Germinal center (tissue), 1 donor: ENCODE measurements around the gene SLAMF6.
A peak's percentile ranks its signal among the peaks of the same experiment; 100 is the strongest.
"Not testable (repeated sequence)": the region's sequence is repeated elsewhere in the genome, so short reads cannot be mapped to it uniquely, and the experiment has no call there.

Source experiments
- DNase-seq: peaks from one replicate; pipeline ENCODE4 v3.0.0; 2012; ENCODE audit warnings: mixed read lengths, low spot score

Gene SLAMF6

GRCh38 chr1:160504651-160505050 lies 18.4 kb downstream of the SLAMF6 start:
- no peak for DNase-seq

- no peak for DNase-seq
Observed at GRCh38 chr1:160503087-160503486, 20.0 kb downstream of the SLAMF6 start.

GRCh38 chr1:160500321-160500990 lies 22.6 kb downstream of the SLAMF6 start:
- DNase-seq: no peak

GRCh38 chr1:160499631-160500030 lies 23.4 kb downstream of the SLAMF6 start:
- no peak for DNase-seq

- not testable (repeated sequence) for DNase-seq
Observed at GRCh38 chr1:160498301-160499065, 24.6 kb downstream of the SLAMF6 start.

- no peak for DNase-seq
Observed at GRCh38 chr1:160496334-160496733, 26.7 kb downstream of the SLAMF6 start.

- no peak for DNase-seq
Observed at GRCh38 chr1:160494620-160495019, 28.4 kb downstream of the SLAMF6 start.

- DNase-seq: no peak
Observed at GRCh38 chr1:160492617-160493016, 30.4 kb downstream of the SLAMF6 start.

GRCh38 chr1:160491981-160492380 lies 31.1 kb downstream of the SLAMF6 start:
- no peak for DNase-seq

- no peak for DNase-seq
Observed at GRCh38 chr1:160491017-160491416, 32.0 kb downstream of the SLAMF6 start.

- peak; percentile 59 for DNase-seq
Observed at GRCh38 chr1:160489513-160490261, 33.4 kb downstream of the SLAMF6 start.

GRCh38 chr1:160488347-160489058 lies 34.6 kb downstream of the SLAMF6 start:
- DNase-seq: peak; percentile 76

- no peak for DNase-seq
Observed at GRCh38 chr1:160486453-160486852, 36.6 kb downstream of the SLAMF6 start.

GRCh38 chr1:160483505-160484185 lies 39.4 kb downstream of the SLAMF6 start:
- DNase-seq: no peak

GRCh38 chr1:160481979-160482596 lies 41.0 kb downstream of the SLAMF6 start:
- DNase-seq: no peak

GRCh38 chr1:160480781-160481180 lies 42.3 kb downstream of the SLAMF6 start:
- DNase-seq: not testable (repeated sequence)

GRCh38 chr1:160479091-160479490 lies 44.0 kb downstream of the SLAMF6 start:
- DNase-seq: not testable (repeated sequence)

- no peak for DNase-seq
Observed at GRCh38 chr1:160474392-160475242, 48.4 kb downstream of the SLAMF6 start.

- no peak for DNase-seq
Observed at GRCh38 chr1:160472112-160472511, 50.9 kb downstream of the SLAMF6 start.

GRCh38 chr1:160471253-160471652 lies 51.8 kb downstream of the SLAMF6 start:
- DNase-seq: no peak
